GM18508 (cell line): Measurements from ENCODE around the gene LGI2.
"Not testable (repeated sequence)": the region's sequence is repeated elsewhere in the genome, so short reads cannot be mapped to it uniquely, and the experiment has no call there.

Source experiments
- ATAC-seq: cut with Tn5 transposase; IDR thresholded peaks from one replicate; pipeline ENCODE4 v1.9.1; 2021; ENCODE audit warnings: moderate number of reproducible peaks; ENCODE audit not compliant: insufficient read depth, unreplicated experiment

Gene LGI2

DNA sequence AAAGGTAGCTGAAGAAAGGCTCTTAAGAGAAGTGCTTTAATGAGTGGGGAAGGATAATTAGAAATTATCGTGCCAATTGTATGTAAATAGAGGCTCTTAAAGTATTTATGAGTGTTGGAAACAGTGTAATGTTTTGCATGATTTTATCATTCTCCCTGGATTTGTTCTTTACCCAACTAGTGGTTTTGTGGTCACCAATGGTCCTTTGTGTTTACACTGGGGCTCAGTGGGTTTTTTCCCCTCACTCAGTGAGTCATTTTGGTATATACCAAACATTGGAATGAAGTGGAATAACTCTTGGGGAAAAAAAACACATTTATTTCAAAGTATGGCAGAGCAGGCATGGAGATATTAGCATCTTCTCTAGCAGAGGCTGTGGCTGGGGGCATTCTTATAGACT, 20.8 kb upstream of the LGI2 start:
- no peak for ATAC-seq

DNA sequence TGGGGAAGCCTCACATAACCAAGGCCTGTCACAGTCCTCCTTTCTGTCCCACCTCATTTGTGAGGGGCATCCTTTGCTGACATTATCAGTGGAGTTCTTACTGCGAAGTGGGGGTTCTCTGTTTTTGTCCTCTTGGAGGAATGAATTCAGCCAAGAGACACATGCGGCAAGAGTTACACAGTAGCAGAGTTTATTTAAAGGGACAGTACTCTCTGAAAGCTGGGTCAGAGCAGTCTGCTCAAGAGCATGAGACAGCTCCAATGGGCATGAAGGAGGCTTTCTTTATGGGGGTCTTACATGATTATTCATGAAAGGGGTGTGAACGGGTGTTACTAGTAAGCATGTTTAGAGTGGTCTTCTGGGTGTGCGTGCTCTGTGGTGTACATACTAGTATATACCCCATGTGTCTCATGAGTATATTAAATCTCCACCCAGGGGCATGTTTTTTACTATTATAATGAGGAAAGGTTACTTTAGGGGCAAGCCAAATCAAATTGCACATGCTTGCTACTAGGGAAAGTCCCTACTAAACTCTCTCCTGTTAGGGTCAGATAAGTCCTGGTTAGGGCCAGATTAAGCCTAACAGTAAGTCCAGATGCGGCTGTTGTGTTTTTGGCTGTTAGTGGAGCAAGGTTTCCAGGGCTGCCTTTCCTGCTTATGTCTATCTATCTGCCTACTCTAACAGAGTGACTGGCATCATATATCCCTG, 19.8 kb upstream of the LGI2 start:
- ATAC-seq: no peak

DNA sequence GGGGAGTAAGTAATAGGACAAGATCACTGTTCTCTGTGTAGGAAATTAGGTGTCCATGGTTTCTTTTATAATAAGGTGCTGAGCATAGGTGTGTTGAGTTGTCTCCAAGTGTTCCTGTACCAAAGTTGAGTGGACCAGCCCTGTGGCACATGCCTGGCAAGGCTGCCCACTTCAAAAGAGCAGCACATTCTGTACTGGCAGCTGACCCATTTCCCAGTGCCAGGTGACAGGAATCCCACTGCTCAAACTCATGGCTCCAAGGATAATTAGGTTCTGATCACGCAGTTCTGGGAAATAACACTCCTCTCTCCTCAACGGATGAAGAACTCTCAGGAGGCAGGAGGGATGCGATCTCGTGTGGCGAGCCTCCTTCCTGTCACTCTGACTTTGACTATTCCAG, 12.8 kb upstream of the LGI2 start:
- no peak for ATAC-seq

DNA sequence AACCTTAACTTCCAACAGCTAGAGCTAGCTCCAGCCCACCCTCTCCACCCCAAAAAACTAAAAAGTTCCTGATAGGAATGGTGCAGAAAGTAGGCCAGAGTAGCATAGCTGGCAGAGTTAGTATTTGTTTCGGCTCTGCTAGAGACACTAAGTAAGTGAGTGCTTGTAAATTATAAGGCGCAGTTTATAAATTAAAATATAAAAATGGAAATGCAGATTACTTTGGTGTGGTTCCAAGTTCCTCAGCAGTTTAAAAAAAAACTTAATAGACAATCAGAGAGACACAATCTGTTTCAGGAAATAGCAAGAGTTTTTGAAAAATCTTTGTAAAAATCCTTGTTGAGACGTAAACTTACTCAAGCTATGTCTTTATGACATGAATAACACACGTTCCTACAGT, 2.8 kb upstream of the LGI2 start:
- ATAC-seq: no peak

DNA sequence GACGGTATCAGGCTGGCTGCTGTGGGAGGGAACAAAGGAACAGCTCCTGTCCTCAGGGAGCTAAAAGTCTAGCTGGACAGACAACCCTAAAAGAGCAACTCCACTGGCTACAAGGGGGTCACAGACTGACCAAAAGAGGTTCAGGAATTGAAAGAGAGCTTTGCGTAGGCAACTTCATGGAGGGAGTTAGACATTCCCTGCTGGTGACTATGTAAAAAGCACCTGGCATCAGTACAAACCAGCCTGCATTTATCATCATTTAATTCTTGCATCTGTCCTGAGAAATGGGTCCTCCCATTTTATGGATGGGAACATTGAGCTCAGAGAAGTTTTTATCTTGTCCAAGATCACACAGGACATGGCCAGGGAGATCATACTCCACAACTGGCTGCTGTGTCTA, 1.4 kb upstream of the LGI2 start:
- ATAC-seq: no peak

DNA sequence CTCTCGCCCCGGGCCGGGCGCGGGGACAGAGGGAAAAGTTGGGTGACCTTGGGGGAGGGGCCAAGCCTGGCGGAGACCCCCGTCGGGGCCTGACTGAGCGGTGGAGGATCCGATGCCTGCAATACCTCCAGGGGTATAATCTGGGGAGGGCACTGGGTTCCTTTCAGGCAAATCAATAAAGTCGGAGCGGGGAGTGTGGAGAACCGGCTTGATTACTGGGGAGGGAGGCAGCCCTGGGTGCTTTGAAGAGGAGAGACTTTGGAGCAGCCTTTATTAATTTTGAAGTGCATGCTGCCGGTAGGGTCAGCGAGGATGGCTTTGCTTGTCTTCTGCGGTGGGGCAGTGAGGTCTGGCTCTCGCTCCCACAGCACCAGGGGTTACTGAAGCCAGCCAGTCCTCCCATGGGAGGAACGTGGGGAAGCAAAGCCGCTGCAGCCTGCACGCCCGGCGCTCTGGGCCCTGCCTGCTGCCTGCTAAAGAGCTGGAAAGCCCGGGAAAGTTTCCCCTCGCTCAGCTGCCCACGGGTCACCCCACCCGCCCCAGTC, 403 bp upstream of the LGI2 start:
- no peak for ATAC-seq

DNA sequence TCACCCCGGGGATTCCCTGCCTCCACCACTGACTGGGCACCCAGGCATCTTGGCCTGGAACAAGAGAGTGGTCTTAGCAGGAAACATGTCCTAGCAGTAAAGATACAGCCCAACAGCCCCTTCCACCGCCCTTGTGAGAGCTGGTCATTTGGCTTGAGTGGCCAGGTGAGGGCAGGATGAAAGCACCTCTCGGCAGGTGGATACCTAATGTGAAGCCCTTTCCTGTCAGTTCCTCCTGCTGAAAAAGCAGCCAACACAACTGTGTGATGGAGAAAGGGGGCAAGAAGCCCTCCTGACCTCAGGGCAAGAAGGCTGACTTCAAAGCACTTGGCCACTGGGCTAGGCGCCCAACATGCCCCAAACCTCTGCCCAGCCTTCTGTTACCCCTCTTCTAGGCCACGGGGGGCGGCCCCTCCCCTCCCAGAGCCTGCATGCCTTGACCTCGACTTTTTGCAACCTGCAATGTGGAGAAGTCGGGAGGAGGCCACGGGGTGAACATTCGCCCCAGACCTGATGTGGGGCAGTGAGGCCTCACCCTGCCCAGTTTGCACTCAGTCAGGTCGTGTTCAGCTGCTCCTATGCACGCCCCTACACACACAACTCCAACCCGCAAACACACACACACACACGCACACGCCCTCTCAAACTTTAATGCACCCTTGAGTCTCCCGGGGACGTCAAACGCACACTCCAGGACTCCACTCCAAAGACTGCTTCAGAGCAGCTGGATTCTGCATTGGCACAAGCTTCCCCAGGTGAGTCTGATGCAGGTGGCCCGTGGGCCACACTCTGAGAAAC, 1.1 kb downstream of the LGI2 start:
- ATAC-seq: no peak

DNA sequence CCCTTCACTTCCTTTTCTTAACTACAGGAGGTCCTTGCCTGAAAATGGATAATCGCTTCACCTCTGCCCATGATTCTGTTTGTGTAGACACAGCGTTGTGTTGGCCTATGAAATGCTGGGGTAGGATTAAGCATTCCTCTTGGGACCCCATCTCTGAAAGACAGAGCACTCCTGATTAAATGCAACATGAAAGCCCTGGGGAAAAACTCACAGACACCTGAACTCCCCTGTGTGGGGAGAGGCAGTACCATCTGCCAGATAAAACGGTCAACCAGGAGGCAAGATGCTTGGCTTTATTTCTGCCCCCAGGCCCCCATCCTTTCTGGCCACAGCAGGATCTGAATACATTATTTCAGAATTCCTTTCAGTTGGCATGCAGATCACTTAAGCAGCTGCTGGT, 1.9 kb downstream of the LGI2 start:
- no peak for ATAC-seq

DNA sequence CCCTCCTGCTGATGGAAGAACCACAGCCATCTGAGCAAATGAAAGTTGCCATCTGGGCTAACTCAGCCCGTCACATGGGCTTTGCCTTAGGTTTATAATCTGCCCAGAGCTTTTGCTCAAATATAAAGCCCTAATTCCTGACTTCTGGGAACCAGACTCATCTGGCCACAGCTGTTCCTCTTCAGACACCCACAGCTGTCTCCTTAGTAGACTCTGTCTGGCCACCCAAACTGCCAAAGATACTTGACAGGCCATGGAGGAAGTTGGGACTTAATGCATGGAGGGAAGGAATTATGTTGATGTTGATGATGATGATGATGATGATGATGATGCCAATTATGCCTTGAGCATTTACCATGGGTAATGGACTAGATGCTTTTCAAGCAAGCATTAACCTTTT, 8.0 kb downstream of the LGI2 start:
- no peak for ATAC-seq

DNA sequence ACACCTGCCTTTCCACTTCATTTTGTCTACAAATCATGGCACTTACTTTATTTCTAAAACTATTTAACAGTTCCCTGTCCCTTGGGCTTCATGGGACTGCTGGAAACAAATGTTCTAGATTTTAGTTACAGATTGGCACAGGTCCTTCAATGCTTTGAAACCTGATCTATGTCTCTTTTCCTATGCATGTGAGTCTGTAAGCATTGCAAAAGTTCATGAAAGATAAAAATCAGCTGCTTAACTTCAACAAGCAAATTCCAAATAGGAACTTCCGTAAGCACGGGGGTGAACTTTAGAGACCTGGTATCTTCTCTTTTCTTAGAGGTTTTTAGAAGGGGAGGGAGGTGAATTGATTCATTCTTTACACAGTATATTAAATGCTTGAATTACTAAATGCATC, 9.5 kb downstream of the LGI2 start:
- ATAC-seq: no peak

DNA sequence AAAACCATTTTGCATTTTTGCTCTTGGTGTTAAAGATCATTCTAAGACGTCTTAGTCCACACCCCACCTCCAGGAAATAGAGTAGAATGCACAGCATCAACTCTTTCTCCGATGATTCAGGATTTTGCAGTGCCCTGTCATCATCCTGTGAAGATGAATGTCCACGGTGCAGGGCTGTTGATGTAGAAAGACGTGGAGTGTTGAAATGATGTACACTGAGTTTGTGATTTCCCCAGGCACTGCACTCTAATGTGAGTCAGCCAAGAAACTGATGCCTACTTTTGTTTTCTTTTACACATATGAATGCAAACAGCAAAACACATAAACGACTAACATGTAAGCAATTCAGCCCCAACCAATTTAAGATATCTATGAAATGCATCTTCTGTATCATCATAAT, 10.5 kb downstream of the LGI2 start:
- no peak for ATAC-seq

DNA sequence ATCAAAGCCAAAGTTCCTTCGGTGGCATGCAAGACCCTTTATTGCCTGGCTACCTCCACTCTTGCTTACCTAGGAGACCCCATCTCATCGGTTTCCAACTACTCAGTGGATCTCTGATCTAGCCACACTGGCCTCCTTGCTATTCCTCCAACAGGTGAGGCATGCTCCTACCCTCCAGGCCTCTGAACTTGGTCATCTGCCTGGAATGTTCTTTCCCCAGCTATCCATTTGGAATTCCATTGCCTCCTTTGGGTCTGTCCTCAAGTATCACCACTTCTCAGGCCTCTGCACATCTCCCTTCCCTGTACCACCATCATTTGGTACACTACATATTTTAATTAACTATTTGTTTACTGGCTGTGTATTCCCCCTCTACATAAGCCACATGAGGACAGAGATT, 11.2 kb downstream of the LGI2 start:
- no peak for ATAC-seq

DNA sequence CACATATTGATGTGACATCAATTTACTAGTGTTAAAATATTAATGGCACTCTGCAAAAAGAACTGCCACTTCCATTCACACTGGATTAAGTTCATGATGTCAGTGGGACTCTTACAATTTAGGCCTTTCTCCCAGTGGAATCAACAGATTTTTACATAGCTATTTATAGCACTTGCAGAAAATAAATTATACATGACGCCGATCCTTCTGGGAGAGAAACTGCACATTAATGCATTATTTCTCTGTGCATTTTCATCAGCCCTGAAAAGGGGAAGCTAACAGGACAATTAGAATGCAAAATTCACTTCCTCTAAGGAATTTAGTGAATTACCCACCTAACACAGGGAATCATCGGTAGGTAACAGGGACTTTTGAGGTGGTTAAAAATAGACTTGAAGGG, 15.7 kb downstream of the LGI2 start:
- no peak for ATAC-seq

DNA sequence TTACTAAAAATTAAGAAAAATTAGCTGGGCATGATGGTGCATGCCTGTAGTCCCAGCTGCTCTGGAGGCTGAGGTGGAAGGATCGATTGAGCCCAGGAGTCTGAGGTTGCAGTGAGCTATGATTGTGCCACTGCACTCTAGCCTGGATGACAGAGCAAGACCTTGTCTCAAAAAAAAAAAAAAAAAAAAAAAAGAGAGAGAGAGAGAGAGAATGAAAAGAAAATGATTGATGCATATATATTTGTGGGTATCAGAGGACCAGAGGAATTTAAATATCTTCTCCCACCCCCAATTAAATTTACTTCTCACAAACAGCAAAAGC, 16.1 kb downstream of the LGI2 start:
- not testable (repeated sequence) for ATAC-seq

DNA sequence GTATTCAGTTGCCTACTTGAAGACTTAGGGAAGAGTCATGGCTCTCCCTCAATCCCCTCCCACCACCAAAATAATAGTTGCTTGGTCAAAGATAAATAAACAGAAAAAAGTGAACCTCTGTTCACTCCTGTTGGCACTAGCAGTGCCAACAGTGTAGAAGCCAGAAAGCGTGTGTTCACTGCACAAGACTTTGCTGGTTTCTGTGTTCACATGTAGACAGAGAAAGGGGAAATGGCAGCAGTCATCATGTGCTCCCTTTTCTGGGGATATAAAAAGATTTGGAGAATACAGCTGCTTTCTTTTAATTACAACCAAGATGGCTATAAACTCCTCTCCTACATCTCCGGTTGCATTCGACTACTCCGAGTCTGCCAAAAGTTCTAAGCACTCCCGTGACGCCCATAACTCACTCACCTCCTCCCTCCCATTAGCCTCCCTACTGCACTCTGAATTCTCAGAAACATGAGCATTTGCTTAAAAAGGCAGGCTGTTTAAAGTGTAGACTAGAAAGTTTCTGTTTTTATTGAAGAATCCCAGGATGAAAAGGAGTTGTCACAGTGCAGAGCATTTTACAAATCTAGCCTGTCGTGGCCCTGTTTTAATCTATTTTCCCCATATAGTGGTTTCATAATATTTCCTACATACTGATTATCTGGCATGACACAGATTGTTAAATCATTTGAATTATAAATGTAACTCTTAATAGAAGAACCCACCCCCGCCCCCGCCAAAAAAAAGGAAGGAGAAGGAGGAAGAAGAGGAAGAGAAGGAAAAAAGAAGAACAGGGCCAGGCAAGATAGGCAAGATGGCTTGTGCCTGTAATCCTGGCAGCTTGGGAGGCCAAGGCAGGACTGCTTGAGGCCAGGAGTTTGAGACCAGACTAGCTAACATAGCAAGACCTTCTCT, 16.7 kb downstream of the LGI2 start:
- ATAC-seq: no peak

DNA sequence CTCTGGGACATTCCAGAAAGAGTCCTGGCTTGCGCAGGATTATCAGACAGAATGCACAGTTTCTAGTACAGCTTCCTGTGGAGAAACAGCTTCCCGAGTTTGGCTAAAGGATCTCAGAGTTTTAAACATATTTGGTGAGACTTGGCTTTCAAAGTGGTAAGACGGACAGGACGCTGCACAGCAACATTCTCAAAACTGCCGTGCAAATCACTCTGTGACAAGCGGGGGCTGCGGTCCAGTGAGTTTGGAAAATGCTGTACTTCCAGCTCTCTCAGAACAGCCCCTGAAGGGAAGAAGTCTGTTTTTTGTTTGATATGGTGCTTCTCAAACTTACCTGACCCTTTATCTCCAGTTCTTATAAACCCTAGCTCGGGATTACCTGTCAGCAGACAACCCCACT, 18.1 kb downstream of the LGI2 start:
- ATAC-seq: no peak

DNA sequence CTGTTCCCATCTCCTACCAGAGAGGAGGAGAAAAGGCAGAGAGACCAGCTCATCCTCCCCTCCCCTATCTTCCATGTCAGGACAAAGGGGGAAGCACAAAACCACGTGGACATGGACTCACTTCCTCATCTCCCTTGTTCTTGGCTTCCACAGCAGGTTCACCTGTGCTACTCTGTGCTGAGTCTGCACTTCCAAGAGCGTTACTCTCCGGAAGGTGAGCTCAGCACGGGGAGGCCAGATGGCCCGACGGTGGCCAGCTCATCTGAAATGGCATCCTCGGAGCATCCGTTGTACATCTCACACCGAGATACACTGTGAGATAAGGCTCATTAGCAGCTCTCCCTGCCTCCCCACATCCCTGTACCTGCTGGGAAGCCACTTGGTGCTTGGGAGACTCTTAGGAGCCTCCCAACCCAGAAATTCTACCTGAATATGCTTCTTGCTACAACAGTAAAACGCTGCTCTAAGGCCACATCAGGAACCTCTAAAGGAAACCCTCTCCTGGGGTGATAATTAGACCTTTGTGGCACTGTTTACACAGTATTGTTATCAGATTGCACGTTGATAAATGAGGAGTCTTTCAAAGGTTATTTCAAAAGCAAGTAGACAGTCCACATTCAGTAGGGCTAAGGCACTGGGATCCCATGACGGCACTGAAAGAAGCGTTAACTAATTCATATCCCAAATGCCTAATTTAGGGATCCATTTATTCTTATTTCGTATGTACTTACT, 19.4 kb downstream of the LGI2 start:
- no peak for ATAC-seq

DNA sequence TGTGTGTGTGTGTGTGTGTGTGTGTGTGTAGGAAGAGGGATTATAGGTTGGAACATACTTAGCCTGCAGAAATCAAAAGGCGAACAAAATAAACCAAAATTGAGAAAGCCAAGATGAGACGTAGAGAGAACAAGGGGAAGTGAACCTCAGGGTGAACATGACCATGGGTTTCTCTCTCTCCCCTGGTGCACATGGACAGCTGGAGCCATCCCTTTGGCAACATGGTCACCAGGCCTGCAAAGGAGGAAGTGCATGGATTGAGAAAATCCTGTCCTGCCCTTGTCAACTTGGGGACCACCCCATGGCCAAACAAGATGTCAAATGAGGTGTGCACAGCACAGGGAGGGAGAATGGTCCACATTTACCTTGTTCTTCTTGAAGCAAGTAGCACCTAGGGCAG, 23.1 kb downstream of the LGI2 start:
- no peak for ATAC-seq

DNA sequence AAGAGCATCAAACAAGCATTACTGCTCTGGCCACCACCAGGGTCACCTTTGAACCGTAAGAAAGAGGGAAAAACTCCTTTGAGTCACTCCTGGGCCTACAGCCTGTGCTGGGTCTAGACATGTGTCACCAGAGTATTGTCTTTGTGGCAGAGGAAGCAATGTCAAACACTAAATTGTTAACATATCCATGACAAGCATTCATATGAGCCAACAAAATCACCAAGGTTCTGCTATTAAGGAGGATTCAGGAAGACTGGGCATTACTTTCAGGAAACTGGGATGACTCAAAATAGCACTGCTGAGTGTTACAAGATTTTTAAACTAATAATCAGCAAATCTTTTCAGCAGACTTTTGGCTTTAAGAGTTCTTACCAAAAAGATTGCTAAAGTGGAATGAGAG, 28.1 kb downstream of the LGI2 start:
- no peak for ATAC-seq

DNA sequence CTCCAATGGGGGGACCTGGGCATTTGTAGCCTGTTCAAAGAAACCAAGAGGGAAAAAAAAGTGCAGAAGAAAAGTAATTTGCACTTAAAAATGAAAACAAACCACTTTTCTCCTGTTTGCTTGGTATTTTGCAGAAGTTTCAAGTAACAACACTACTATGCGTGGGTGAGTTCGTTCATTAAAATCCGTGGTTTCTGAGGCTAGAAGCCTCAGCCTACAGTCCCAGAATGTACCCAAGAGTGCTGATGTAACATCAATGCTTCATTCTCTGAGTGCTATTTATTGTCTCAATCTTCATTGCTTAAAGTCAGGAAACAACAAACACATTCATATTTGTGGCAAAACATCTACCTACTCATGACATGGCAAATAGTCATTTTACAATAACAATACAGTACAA, 29.2 kb downstream of the LGI2 start:
- no peak for ATAC-seq
